Dermis blood vessel endothelial cell (primary cell): ENCODE data around the gene DOCK1. TPM values are rescaled to one million over a fixed set of nuclear protein-coding genes. Genes with fewer than 3 reads are reported as not detected.
"Not testable (repeated sequence)": the region's sequence is repeated elsewhere in the genome, so short reads cannot be mapped to it uniquely, and the experiment has no call there.

ENCODE experiments used
- DNase-seq: peaks from one replicate; pipeline ENCODE4 v3.0.0; 2010
- total RNA-seq: library from RNA; depleted of rRNA; stranded (reverse); fragments of >200 nt; gene quantifications from 2 replicates; pipeline ENCODE4 v1.2.3, GENCODE V29; 2014

DOCK1 gene
- 120 and 124 TPM in 2 replicates for total RNA-seq

GRCh38 chr10:126904818-126905701 lies at the start of gene DOCK1:
Gene DOCK1, plus strand, starts transcription at chr10:126905428. Its CDS starts 90 bp downstream, at chr10:126905518.
- peak; percentile 83 for DNase-seq

DNA sequence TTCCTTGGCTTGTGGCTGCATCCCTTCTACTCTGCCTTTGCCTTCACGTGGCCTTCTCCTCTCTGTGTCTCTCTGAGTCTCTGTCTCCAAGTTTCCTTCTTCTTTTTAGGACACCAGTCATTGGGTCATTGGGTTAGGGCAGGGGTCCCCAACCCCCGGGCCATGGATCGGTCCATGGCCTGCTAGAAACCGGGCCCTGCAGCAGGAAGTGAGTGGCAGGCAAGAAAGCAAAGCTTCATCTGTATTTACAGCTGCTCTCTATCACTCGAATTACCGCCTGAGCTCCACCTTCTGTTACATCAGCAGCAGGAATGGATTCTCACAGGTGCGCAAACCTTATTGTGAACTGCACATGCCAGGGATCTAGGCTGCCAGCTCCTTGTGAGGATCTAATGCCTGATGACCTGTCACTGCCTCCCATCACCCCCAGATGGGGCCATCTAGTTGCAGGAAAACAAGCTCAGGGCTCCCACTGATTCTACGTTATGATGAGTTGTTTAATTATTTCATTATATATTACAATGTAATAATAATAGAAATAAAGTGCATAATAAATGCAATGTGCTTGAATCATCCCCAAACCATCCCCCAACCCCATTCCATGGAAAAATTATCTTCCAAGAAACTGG lies 47.9 kb upstream of the DOCK1 start:
- DNase-seq = peak; percentile 5

DNA sequence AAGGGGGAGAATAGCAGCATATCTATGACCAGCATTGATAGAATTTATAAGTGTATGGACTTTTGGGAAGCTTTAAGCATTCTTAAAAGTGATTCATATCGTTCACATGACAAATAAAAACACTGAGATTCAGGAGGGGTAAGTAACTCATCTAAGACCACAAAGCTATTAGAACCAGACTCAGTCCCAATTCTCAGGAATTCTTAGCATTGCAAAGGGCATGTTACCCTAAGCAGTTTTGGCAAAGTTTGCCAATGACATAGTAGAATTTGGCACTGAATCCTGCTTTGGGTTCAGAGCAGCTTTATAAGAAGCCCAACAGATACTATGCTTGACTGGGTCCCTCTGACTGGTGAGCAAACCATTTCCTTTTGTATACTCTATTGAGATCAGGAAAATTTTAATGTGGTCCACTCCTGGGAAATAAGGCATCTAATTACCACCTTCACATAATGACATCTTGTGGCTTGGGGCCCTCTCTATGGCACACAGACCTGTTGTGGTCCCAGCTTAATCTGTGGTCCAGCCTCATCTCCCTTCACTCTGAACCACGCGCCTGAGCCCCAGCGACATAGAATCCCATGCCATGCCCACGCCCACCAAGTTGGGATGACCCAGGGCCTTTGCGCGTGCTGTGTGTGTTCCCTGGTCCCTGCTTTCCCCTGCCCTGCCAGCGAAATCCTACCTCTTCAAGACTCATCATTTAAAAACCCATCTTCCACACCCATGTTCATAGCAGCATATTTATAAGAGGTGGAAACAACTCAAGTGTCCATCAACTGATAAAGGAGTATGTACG lies 37.5 kb upstream of the DOCK1 start:
- DNase-seq = no peak

DNA sequence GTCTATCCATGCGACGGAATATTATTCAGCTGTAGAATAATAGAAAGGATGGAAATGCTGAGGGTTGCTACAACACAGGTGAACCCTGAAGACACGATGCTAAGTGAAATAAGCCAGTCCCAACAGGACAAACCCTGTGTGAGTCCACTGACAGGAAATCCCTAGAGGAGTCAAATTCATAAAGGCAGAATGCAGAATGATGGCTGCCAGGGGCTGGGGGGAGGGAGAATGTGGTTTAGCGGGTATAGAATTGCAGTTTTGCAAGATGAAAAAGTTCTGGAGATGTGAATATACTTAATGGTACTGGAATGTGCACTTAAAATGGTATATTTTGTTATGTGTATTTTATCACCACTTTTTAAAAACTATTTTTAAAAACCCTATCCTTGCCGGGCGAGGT lies 36.9 kb upstream of the DOCK1 start:
- no peak for DNase-seq

- DNase-seq = no peak
Observed at GRCh38 chr10:126872135-126872534, 33.1 kb upstream of the DOCK1 start.

GRCh38 chr10:126872768-126873167 lies 32.5 kb upstream of the DOCK1 start:
- no peak for DNase-seq

DNA sequence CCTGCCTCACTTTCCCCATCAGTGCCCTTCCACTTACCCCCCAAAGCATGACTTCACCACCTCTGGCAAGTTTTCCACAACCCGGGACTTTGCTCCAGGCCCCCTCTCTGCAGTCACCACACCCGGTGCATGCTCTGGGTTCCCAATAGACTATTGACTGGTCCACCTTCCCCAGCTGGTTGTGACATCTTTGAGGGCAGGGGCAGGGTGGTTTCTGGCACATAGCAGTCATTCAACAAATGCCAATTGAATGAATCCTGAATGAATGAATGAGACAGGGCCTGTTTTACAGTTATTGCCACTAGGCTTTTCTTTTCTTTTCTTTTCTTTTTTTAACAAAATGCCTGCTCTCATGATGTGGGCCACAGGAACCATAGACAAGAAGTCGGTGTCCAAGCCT lies 28.8 kb upstream of the DOCK1 start:
- no peak for DNase-seq

- no peak for DNase-seq
Observed at GRCh38 chr10:126877390-126877789, 27.8 kb upstream of the DOCK1 start.

DNA sequence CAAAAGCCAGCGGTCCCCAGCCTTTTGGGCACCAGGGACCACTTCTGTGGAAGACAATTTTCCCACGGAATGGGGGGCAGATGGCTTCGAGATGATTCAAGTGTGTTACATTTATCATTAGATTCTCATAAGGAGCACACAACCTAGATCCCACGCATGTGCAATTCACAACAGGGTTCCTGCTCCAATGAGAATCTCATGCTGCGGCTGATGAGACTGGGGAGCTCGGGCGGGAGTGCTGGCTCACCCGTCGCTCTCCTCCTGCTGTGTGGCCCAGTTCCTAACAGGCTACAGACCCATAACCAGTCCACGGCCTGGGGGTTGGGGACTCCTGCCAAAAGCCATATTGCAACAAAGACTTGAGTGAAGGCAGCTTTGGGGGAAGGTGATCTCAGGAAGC lies 26.6 kb upstream of the DOCK1 start:
- DNase-seq = no peak

- DNase-seq = no peak
Observed at GRCh38 chr10:126880926-126881325, 24.3 kb upstream of the DOCK1 start.

DNA sequence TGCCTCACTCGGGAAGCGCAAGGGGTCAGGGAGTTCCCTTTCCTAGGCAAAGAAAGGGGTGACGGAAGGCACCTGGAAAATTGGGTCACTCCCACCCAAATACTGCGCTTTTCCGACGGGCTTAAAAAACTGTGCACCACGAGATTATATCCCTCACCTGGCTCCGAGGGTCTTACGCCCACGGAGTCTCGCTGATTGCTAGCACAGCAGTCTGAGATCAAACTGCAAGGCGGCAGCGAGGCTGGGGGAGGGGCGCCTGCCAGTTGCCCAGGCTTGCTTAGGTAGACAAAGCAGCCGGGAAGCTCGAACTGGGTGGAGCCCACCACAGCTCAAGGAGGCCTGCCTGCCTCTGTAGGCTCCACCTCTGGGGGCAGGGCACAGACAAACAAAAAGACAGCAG lies 23.2 kb upstream of the DOCK1 start:
- not testable (repeated sequence) for DNase-seq

- DNase-seq = not testable (repeated sequence)
Observed at GRCh38 chr10:126888436-126888835, 16.8 kb upstream of the DOCK1 start.

GRCh38 chr10:126889421-126889820 lies 15.8 kb upstream of the DOCK1 start:
- DNase-seq = no peak

- not testable (repeated sequence) for DNase-seq
Observed at GRCh38 chr10:126890797-126891196, 14.4 kb upstream of the DOCK1 start.

DNA sequence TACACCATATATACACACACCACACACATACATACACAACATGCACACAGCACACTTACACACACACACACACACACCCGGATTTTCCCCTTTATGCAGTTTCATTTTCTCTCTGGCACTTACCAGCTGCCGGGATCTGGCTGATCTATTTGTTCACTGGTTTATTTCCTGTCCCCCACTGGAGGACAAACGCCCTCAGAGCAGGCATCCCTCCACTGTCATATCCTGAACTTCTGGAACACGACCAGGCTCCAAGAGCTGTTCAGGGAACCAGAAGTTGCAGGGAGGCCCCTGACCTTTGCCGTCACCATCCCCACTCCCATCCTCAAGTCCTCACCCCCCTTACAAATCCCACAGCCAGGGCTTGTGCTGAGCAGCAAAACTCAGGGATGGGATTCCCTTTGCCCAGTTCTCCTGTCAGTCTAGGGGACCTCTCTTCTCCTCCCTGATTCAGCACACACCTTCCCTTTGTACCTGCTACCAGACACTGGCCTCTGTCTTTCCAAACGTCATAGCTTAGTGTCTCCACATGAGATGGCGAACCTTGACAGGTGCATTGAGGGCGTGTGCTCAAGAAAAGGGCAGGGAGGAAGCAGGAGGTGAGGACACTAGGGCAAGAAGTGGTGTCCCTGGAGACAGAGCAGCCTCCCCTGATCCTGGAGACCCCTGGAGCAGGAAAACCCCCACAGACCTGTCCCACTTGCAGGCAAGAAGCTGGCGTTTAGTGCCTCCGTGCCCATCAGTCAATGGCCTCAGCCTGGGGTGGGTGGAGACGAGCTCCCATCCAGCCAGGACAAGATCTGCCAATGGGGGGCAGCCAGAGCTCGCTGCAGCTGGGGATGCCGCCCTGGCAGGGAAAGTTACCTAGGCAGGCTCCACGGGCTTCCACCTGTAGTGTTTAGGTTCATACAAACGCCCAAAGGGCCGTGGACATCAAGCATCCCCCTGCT lies 12.7 kb upstream of the DOCK1 start:
- DNase-seq = peak; percentile 30

- no peak for DNase-seq
Observed at GRCh38 chr10:126893206-126893605, 12.0 kb upstream of the DOCK1 start.

- no peak for DNase-seq
Observed at GRCh38 chr10:126893841-126894240, 11.4 kb upstream of the DOCK1 start.

DNA sequence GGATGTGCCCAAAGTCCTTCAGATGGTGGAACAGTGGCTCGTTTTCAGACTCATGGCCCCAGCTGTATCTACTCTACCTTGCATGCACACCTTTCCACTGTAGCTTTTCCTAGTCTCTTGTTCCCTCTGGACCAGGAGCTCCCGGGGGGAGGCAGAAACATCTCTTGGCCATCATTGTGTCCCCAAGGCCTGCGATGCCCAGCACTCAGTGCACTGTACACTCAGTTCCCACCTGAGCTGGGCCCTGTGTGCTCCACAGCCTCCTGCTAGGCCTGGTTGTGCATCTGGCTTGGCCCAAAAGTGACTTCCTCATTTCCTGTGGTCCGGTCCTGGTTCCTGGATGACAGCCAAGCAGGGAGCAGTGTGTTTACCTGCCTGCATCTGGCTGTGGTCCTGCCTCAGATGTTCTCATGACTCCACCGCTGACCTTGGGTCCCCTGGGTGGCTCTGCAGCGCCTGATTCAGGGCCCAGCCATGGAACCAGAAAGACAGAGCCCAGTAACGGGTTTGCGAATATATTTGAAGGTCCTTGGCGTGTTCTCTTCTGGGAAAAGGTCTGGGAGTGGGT lies 9.9 kb upstream of the DOCK1 start:
- no peak for DNase-seq

- no peak for DNase-seq
Observed at GRCh38 chr10:126898460-126898859, 6.8 kb upstream of the DOCK1 start.

DNA sequence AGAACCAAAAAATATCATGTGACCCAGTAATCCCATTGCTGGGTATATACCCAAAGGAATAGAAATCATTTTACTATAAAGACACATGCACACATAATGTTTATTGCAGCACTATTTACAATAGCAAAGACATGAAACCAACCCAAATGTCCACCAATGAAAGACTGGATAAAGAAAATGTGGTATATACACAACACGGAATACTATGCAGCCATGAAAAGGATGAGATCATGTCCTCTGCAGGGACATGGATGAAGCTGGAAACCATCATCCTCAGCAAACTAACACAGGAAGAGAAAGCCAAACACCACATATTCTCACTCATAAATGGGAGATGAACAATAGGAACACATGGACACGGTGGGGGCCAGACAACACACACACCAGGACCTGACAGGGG lies 5.7 kb upstream of the DOCK1 start:
- not testable (repeated sequence) for DNase-seq

- DNase-seq = peak; percentile 39
Observed at GRCh38 chr10:126902157-126902556, 3.1 kb upstream of the DOCK1 start.
